Loucy (cell line): ENCODE results near the gene VMP1.

Experiments used
- H2AFZ ChIP-seq: fragments of 200-600 bp; sonication (generic); 2 replicates; pipeline ENCODE4 v1.6.0; 2016; ENCODE audit warnings: antibody characterized with exemption, mild to moderate bottlenecking, low read length, moderate library complexity
- H3F3A ChIP-seq: fragments of 200-600 bp; 2 replicates; pipeline ENCODE4 v1.6.0; 2016; ENCODE audit warnings: antibody characterized with exemption, low read depth, mild to moderate bottlenecking
- H3K27me3 ChIP-seq: fragments of 200-600 bp; sonication (generic); 2 replicates; pipeline ENCODE4 v1.6.1; 2014; ENCODE audit warnings: low read length, mild to moderate bottlenecking; ENCODE audit not compliant: insufficient read depth, poor library complexity, severe bottlenecking
- H3K36me3 ChIP-seq: fragments of 200-600 bp; sonication (generic); 2 replicates; pipeline ENCODE4 v1.6.1; 2016; ENCODE audit warnings: low read length; ENCODE audit not compliant: insufficient read depth
- H3K4me1 ChIP-seq: fragments of 200-600 bp; sonication (generic); 2 replicates; pipeline ENCODE4 v1.5.1; 2014; ENCODE audit warnings: low read length, mild to moderate bottlenecking; ENCODE audit not compliant: insufficient read depth, poor library complexity, severe bottlenecking
- H3K4me2 ChIP-seq: fragments of 200-600 bp; sonication (generic); 2 replicates; pipeline ENCODE4 v1.6.0; 2014; ENCODE audit warnings: antibody characterized with exemption, low read length, low read depth, mild to moderate bottlenecking; ENCODE audit not compliant: poor library complexity, severe bottlenecking
- H3K4me3 ChIP-seq: fragments of 200-600 bp; sonication (generic); 2 replicates; pipeline ENCODE4 v1.5.1; 2014; ENCODE audit warnings: low read length, mild to moderate bottlenecking, mixed read lengths; ENCODE audit not compliant: poor library complexity, severe bottlenecking
- H3K79me2 ChIP-seq: fragments of 200-600 bp; sonication (generic); 2 replicates; pipeline ENCODE4 v1.6.1; 2014; ENCODE audit warnings: low read length; ENCODE audit not compliant: insufficient read depth
- H3K9ac ChIP-seq: fragments of 200-600 bp; sonication (generic); 2 replicates; pipeline ENCODE4 v1.6.0; 2014; ENCODE audit warnings: mild to moderate bottlenecking, low read depth, low read length, moderate library complexity; ENCODE audit not compliant: poor library complexity, severe bottlenecking
- H3K9me2 ChIP-seq: fragments of 200-600 bp; sonication (generic); replicated peaks from 2 replicates; pipeline ENCODE4 v1.6.1; 2016; ENCODE audit warnings: low read depth, low read length, mixed read lengths
- H3K9me3 ChIP-seq: fragments of 200-600 bp; sonication (generic); 2 replicates; pipeline ENCODE4 v1.6.1; 2014; ENCODE audit warnings: mild to moderate bottlenecking, antibody characterized with exemption, low read length, low read depth; ENCODE audit not compliant: insufficient read depth
- H4K20me1 ChIP-seq: fragments of 200-600 bp; sonication (generic); 2 replicates; pipeline ENCODE4 v1.6.0; 2014; ENCODE audit warnings: antibody characterized with exemption, low read length, mild to moderate bottlenecking; ENCODE audit not compliant: insufficient read depth, poor library complexity, severe bottlenecking
- EZH2phosphoT487 ChIP-seq: fragments of 200-600 bp; IDR thresholded peaks from 2 replicates; pipeline ENCODE4 v1.6.1; 2018; ENCODE audit warnings: antibody characterized with exemption, mild to moderate bottlenecking, moderate library complexity, borderline replicate concordance
- TF ChIP-seq, protein P1 (sequence below): fragments of 200-600 bp; sonication (generic); conservative IDR thresholded peaks from 2 replicates; pipeline ENCODE4 v1.5.1; 2014; ENCODE audit warnings: mild to moderate bottlenecking, antibody characterized with exemption, low read length

Gene VMP1

DNA sequence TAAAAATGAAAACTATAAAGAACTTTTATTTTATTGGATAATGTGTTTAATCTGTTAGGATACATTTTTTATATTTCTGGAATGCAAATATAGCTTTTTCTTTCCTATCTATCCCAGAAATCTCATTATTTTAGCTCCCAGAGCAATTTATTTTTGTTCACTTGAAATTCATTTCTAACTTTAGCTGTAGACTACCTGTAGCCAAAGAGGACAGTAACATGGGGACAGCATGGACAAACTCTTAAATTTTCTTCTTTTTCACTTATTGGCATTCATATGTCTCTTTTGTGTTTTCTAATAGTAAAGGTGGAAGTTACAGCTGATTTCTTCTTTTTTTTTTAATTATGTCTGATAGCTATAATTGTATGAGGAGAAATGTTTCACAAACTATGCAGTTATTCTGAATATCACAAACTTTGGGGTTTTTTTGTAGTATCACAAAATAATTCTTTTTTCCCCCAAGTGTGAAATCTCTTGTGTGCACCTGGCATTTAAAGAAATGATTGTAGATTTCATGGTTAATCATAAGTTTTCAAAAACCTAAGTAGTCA, 55.4 kb downstream of the VMP1 start:
- no peak overlapping the region for H3K9ac ChIP-seq

DNA sequence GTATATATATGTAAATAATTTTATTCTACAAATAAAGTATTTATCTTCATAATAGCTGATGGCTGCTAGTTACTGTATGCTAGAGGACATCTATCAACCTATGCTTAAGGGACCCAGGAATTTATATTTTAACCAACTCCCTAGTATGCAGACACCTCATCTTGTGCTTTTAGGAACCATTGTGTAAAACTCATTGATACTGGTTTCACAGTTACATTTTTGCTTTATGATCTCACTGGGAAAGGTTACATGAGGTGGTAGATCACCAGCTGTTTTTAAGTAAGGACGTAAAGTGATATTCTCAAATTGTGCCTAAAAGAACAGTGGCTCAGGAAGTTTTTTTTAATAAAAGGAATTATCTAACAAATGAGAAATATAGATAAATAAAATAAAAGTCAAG, 56.4 kb downstream of the VMP1 start:
- Histone ChIP-seq H3K36me3 (peaks cover 9% of the 10 kb centered on the region), H3K4me3 (no peak overlapping the region), H3K9ac (no peak overlapping the region), H3K27me3 (no peaks in the 10 kb centered on the region), H4K20me1 (no peaks in the 10 kb centered on the region), H3K9me3 (no peaks in the 10 kb centered on the region; the same call in 1 of the 2 replicates), H3K9me2 (no peaks in the 10 kb centered on the region), H2AFZ (no peak overlapping the region), H3K4me2 (no peak overlapping the region), H3F3A (no peaks in the 10 kb centered on the region), H3K4me1 (peaks cover 2% of the 10 kb centered on the region), H3K79me2 (no peaks in the 10 kb centered on the region)
- TF ChIP-seq, protein P1, sequence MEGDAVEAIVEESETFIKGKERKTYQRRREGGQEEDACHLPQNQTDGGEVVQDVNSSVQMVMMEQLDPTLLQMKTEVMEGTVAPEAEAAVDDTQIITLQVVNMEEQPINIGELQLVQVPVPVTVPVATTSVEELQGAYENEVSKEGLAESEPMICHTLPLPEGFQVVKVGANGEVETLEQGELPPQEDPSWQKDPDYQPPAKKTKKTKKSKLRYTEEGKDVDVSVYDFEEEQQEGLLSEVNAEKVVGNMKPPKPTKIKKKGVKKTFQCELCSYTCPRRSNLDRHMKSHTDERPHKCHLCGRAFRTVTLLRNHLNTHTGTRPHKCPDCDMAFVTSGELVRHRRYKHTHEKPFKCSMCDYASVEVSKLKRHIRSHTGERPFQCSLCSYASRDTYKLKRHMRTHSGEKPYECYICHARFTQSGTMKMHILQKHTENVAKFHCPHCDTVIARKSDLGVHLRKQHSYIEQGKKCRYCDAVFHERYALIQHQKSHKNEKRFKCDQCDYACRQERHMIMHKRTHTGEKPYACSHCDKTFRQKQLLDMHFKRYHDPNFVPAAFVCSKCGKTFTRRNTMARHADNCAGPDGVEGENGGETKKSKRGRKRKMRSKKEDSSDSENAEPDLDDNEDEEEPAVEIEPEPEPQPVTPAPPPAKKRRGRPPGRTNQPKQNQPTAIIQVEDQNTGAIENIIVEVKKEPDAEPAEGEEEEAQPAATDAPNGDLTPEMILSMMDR, result no peak
- no peak for TF ChIP-seq EZH2phosphoT487

More for the DNA sequence above, 55.4 kb downstream of the VMP1 start:
- Histone ChIP-seq H2AFZ (no peak overlapping the region), H3K79me2 (no peaks in the 10 kb centered on the region), H3K4me2 (no peak overlapping the region), H4K20me1 (no peaks in the 10 kb centered on the region), H3K36me3 (peaks cover 12% of the 10 kb centered on the region), H3F3A (no peaks in the 10 kb centered on the region), H3K4me3 (no peak overlapping the region), H3K9me2 (no peaks in the 10 kb centered on the region), H3K27me3 (no peaks in the 10 kb centered on the region), H3K4me1 (peaks cover 2% of the 10 kb centered on the region), H3K9me3 (no peaks in the 10 kb centered on the region; the same call in 1 of the 2 replicates)
- TF ChIP-seq EZH2phosphoT487, result no peak
- TF ChIP-seq, protein P1, result no peak

DNA sequence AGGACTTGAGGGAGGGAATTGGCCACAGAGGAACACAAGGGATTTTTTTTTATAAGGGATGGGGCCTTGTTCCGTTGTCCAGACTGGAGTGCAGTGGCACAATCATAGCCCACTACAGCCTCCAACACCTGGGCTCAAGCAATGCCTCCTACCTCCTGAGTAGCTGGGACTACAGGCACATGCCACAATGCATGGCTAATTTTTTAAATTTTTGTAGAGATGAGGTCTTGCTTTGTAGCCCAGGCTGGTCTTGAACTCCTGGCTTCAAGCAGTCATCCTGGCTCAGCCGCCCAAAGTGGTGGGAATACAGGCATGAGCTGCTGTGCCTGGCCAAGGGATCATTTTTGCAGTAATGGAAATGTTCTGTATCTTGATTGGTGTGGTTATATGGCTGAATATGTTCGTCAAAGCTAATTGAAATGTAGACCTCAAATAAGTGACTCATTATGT, 56.9 kb downstream of the VMP1 start:
- Histone ChIP-seq H3K36me3 (peaks cover 9% of the 10 kb centered on the region), H3K9me2 (no peaks in the 10 kb centered on the region), H3K79me2 (no peaks in the 10 kb centered on the region), H3K4me3 (no peak overlapping the region), H3K9me3 (no peaks in the 10 kb centered on the region), H3F3A (no peaks in the 10 kb centered on the region), H3K9ac (no peak overlapping the region), H2AFZ (no peak overlapping the region), H3K4me2 (no peak overlapping the region), H4K20me1 (no peaks in the 10 kb centered on the region), H3K4me1 (peaks cover 2% of the 10 kb centered on the region), H3K27me3 (no peaks in the 10 kb centered on the region)
- no peak for TF ChIP-seq EZH2phosphoT487
- TF ChIP-seq, protein P1, result no peak
